Inflammatory macrophage treated with lipopolysaccharide for 4 hours (primary cell): ENCODE data around the gene ZNRD2.

Experiments used
- DNase-seq: peaks from one replicate; pipeline ENCODE4 v3.0.0-alpha.2; 2020

The ZNRD2 gene

DNA sequence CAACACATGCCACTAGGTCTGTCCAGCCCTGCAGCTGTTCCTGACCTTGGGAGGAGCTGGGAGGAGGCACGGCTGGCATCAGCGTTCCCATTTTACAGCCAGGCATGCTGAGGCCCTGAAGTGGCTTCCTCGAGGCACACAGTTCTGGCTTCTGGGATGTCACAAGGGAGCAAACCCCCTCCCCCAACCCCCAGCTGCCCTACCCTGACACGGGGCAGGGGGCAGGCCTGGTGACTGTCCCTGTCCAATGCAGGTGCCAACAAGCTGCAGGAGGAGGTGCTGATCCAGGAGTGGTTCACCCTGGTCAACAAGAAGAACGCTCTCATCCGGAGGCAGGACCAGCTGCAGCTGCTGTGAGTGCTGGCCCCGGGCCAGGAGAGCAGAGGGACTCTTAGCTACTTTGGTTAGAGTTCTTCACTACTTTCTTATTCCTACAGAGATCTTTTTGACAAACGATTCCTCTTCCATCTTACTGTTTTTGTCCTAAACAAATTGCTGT is 20.0 kb downstream of the ZNRD2 start:
- DNase-seq, result no peak

DNA sequence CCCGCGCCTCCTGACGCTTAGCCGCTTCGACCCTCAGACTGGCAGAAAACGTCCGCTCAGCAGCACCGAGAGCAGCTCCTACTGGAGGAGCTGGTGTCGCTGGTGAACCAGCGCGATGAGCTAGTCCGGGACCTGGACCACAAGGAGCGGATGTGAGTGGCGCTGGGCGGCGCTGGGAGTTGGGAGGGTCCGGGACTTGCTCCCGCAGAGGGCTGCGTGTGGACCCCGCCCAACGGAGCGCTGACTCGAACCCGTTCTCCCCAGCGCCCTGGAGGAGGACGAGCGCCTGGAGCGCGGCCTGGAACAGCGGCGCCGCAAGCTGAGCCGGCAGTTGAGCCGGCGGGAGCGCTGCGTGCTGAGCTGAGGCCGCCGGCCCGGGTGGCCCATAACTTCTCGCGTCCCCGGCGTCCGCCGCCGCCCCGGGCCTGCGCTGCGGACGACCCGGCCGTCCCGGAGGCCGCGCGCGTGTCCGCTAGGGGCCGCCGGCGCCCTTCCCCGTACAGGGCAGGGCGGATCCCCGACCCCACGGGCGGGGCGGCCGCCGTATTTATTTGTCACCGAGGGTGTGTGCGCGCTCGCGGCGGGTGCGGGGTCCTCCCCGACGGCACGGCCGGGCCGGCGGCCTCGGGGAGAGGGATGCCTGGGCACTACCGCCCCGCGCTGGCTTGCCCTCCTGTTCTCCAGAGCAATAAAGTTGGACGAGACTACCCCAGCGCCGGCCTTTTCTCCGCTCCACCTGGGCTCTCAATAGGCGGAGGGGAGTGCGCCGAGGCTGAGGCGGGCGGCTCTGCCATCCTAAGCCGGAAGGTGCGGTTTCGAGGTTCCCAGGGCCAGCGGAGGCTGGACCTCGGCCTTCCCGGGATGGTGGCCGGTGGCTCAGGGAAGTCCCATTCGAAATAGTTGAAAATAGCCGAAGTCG is 21.9 kb downstream of the ZNRD2 start:
- DNase-seq, result no peak

GRCh38 chr11:65592858-65593517 is 22.7 kb downstream of the ZNRD2 start:
- no peak for DNase-seq

DNA sequence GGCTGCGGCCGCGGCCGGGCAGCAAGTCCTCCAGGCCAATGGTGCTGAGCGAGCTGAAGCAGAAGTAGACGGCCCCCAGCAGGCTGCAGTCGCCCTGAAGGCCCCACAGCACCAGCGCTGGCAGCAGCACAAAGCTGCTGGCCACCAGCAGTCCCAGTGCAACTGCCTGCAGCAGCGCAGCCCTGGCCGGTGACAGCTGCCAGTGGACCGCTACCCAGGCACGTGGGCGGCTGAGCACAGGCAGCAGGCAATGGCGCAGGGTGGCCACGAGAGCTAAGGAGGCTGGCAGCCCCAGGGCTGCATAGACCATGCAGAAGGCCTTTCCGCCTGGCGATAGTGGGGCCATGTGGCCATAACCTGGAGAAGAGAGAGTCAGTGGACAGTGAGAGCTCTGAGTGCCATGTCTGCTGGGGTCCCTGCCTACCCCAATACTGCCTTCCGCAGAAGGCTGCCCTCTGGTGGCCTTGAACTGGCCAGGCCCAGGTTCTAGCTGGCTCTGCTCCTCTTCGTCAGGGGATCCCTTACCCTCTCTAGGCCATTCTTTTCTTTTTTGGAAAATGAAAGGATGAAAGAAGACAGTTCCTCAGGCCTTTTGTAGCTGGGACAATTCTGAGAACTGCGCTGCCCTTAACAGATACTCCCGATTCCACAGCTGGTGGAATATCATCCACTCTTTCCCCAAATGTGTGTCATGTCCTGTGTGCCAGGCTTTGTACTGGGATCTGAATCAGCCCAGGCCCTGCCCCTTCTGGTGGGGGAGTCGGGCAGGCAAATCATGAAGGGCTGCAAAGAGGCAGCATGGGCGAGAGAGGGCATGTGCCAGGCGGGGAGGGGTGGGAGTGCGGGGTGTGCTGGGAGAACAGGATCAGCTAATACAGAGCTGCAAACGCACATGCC is 23.5 kb downstream of the ZNRD2 start:
- peak; percentile 53 for DNase-seq

DNA sequence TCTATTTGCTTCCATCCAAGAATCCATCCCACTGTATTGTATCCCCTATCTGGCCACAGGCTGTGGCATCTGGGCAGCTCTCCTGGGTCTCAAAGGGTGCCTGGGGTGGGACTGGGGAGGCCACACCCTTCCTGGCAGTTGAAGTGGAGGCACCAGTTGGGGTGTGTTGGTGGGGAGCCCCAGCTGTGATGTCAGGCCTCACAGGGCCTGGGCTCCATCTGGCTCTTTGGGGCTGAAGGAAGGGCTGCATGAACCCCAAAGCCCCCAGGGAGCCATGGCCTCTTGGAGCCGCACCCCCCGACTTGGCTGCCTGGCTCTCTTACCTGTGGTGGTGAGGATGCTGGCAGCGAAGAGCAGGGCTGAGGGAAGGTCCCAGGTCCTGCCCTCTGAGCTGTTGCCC is 24.9 kb downstream of the ZNRD2 start:
- DNase-seq, result no peak

DNA sequence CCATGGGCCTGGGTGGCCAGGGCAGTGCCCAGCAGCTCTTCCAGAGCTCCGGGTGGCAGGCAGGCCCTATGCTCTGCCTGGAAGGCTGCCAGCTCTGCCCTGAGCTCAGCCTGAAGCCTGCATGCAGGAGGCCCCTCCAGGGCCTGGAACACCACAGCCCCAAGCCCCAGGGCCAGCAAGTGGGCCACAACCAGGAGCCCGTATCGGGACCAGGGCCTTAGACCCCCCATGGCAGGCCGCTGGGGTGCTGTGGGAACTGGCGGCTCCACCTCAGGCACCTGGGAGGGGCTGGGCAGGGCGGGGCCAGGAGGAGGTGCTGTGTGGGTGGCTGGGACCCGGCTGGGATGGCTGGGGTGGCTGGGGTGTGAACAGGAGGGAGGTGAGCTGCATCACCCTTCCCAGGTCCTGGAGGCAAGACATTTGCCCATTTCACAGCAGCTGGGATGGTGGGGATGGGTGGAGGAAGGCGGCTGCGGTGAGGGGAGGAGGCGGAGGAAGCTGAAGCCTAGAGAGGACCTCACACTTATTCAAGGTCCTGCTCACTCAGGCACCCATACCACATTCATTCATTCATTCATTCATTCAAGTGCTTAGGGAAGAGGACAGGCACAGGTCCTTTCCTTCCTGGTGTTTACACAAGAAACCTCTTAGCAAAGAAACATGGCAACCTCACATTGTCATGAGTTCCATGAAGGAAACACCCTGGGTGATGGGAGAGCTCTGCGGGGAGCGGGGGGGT is 25.4 kb downstream of the ZNRD2 start, which contains the start of gene KCNK7:
Gene KCNK7, minus strand, starts transcription at position 258 of the 739 bp plus-strand sequence. Its CDS starts 28 bp downstream, at position 230.
- DNase-seq, result no peak

- DNase-seq, result no peak
Observed at GRCh38 chr11:65596520-65596919, 26.2 kb downstream of the ZNRD2 start.

- DNase-seq, result no peak
Observed at GRCh38 chr11:65598258-65598699, 28.0 kb downstream of the ZNRD2 start.

- no peak for DNase-seq
Observed at GRCh38 chr11:65599216-65599954, 29.1 kb downstream of the ZNRD2 start.

DNA sequence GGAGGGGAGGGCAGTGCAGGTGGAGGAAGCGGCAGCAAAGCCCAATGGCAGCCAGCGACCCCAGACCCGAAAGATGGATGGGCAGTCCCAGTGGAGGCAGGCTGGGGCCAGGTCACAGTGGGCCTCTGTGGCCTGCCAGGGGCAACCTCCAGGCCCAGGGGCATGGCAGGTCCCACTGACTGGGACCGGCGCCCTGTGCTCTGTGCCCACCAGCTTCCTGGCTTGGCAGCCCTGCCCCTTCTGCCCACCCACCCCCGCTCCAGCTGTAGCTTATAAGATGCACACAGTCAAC is 29.6 kb downstream of the ZNRD2 start:
- no peak for DNase-seq

DNA sequence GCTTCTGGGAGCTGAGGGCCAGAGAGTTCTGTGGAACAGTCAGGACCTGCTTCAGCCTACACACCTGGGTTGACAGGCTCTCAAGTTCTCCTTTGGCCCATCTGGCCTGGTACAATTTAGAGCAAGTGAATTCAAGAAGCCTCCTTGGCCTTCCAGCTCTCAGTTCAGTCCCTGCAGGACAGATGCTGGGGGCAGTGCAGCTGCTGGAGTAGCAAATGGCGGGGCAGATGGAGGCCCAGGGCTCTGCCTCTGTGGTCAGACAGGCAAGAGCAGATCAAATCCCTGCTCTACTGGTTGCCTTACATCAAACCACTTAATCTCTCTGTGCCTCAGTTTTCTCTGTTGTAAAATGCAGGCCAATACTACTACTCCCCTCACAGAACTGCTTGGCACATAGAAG is 34.0 kb downstream of the ZNRD2 start:
- no peak for DNase-seq

DNA sequence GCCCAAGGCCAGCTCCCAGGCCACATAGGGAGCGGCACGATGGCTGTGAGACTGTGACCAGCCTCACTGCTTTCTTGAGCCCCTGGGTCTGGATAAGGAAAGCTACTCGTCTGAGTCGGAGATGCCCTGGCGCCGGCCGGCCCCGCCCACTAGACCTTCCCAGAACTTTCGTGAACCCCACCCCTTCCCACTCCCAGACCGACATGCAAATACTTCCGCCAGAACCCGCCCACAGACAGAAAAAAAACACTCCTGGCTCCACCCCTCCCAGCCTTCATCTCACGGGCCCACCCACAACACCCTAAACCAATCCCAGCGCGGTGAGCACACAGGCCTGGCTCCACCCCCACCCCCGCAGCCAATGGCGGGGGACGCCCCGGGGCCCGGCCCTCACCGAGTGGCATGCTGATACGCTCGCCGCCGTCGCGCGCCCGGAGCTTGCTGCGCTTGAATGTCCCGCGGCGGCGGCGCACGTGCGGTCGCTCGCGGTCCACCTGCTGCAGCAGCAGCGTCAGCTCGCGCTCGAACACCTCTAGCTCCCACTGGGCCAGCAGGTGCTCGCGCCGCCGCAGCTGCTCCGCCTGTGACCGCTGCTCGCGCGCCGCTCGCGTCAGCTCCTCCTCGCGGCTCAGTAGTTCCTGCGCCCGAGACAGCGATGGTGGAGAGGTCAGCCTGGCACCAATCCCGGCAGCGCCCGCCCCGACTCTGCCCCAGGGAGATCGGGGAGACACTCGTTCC is 36.8 kb downstream of the ZNRD2 start:
- DNase-seq, result peak; percentile 75

- DNase-seq, result no peak
Observed at GRCh38 chr11:65607614-65608426, 37.5 kb downstream of the ZNRD2 start.

GRCh38 chr11:65609229-65609628 is 39.0 kb downstream of the ZNRD2 start:
- DNase-seq, result no peak

DNA sequence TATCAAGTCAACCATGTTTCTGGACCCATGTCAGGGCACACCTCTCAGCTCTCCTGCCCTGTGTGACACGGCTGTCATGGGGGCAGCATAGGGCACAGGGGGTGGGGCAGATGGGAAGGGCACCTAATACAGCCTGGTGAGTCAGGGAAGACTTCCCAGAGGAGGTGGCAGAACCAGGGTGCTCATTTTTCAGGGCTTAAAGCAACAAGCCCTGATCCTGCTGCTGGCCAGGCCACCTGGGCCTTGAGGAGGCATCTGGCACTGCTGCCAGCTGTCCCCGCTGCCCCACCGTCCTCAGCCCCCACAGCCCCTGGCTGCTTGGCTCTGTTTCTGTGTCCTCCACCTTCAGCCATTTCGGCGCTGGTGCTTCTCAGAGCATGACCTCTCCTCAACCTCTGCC is 39.4 kb downstream of the ZNRD2 start:
- no peak for DNase-seq

- peak; percentile 26 for DNase-seq
Observed at GRCh38 chr11:65610404-65610803, 40.1 kb downstream of the ZNRD2 start.

DNA sequence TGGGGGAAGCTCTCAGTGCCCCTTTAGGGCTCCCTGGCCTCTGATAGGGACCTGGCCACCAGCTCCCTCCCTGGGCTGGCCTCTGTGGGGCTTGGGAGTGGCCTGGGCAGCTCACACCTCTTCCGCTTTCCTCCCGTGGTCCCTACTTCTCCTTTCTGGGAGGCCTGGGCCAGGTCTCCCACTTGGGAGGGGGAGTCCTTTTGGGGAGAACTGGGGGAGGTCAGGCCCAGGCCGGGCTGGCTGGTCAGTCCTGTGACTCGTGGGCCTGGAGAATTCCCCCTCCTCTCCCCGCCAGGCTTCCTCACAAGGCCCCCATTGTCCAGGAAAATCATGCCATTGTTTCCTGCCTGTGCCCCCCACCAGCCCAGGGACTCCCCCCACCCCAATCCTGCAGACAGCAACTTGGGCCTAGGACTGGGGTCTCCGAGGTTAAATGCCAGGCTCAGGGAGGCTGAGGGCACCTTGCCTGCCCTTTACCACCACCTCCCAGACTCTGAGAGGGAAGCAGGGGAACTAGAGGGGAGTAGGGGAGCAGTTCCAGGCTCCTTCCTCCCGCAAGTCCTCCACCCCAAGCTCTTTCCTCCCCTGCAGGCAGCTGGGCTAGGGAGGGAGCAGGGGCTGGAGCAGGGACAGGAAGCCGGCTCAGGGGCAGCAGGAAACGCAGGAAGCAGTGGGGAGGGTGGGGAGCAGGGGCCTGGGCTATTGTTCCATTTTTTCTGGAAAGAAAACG is 40.9 kb downstream of the ZNRD2 start:
- DNase-seq, result peak; percentile 81

DNA sequence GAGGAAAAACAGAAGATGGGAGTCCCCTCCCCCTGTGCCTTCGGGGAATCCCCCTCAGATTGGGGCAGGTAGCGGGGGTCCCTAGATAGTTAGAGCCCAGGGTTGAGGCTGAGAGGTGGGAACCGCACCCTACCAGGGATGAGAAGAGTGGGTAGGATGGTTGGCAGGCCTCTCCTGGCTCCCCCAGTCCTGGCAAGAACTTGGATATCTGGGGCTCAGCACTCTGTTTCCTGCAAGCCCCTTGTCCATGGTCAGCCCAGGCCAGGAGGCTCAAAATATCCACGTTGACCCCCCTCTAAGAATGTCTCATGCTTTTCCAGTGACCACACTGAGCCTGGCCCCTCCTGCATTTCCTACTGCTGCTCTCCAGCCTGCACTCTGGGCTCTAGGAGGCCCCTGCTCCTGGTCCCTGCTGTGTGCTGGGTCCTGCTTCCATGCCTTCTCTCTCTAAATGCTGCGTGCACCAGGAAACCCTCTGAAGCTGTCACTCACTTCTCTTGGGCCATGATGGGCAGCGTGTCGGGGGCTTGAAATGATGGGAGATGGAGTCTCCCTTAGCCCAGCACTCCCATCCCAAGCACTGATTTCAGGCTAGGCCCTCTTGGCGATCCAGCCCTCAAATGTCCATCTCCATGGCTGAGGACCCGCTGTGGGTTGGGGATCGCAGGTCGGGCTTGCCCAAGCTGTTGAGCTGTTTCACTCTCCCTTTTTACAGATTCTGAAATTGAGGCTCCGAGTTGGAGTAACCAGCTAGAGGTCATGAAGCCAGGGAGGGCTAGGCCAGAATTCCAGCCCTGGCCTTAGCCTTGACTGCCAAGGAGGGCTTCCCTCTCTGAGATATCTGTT is 41.7 kb downstream of the ZNRD2 start:
- no peak for DNase-seq
